Subcutaneous abdominal adipose tissue (tissue), 5 donors: ENCODE data around the gene SEC14L5.
"Not testable (repeated sequence)": the region's sequence is repeated elsewhere in the genome, so short reads cannot be mapped to it uniquely, and the experiment has no call there.

Source experiments
- H3K27ac ChIP-seq: one replicate; pipeline ENCODE4 v1.7.0; 2013; ENCODE audit warnings: low read depth, mild to moderate bottlenecking, inconsistent platforms, low read length, moderate library complexity
- H3K27me3 ChIP-seq, 5 donors: one replicate each; pipeline ENCODE4 v1.7.0; 2013; ENCODE audit warnings: low read length in 5 of 5, inconsistent platforms in 1 of 5; ENCODE audit not compliant: control insufficient read depth in 5 of 5, insufficient read depth in 4 of 5
- H3K36me3 ChIP-seq, 5 donors: one replicate each; pipeline ENCODE4 v1.7.0; 2013; ENCODE audit warnings: low read length in 5 of 5; ENCODE audit not compliant: control insufficient read depth in 5 of 5, insufficient read depth in 5 of 5
- H3K4me1 ChIP-seq, 5 donors: one replicate each; pipeline ENCODE4 v1.7.0; 2013; ENCODE audit warnings: low read length in 5 of 5, mild to moderate bottlenecking in 3 of 5, moderate library complexity in 1 of 5; ENCODE audit not compliant: control insufficient read depth in 5 of 5, insufficient read depth in 5 of 5
- H3K4me3 ChIP-seq, 5 donors: one replicate each; pipeline ENCODE4 v1.7.0; 2013; ENCODE audit warnings: low read length in 5 of 5, low read depth in 1 of 5
- H3K9ac ChIP-seq, 5 donors: one replicate each; pipeline ENCODE4 v1.7.0; 2013; ENCODE audit warnings: low read length in 5 of 5, mild to moderate bottlenecking in 4 of 5, moderate library complexity in 3 of 5
- H3K9me3 ChIP-seq, 5 donors: one replicate each; pipeline ENCODE4 v1.7.0; 2013; ENCODE audit warnings: low read length in 5 of 5; ENCODE audit not compliant: control insufficient read depth in 5 of 5
- donor health status: healthy.
- donor health status: healthy.
- donor health status: healthy.
- donor health status: healthy.
- donor health status: healthy.

The SEC14L5 gene

GRCh38 chr16:4928227-4928626, 29.9 kb upstream of the SEC14L5 start:
- peaks cover 2 to 6% (median 3%) of the 10 kb centered on the region in 5 donors for H3K36me3 ChIP-seq
- H3K4me1 ChIP-seq, result peaks cover 0 to 4% (median 0%) of the 10 kb centered on the region in 5 donors
- no peak overlapping the region for H3K27ac ChIP-seq
- H3K9ac ChIP-seq, result no peak overlapping the region
- H3K4me3 ChIP-seq, result no peak overlapping the region
- H3K27me3 ChIP-seq, result peaks cover 0 to 12% (median under 1%) of the 10 kb centered on the region in 5 donors
- peaks cover 7 to 26% (median 14%) of the 10 kb centered on the region in 5 donors for H3K9me3 ChIP-seq

- H3K4me3 ChIP-seq, H3K27ac ChIP-seq, H3K9ac ChIP-seq, H3K36me3 ChIP-seq: not testable (repeated sequence)
- Histone ChIP-seq H3K4me1 (peaks cover 0 to 14% (median 2%) of the 10 kb centered on the region in 5 donors), H3K27me3 (peaks cover 0 to 18% (median 8%) of the 10 kb centered on the region in 5 donors), H3K9me3 (peaks cover 7 to 26% (median 14%) of the 10 kb centered on the region in 5 donors)
These were observed 28.5 kb upstream of the SEC14L5 start for GRCh38 chr16:4929619-4930018.

- H3K4me1 ChIP-seq, result peaks cover 0 to 29% (median 18%) of the 10 kb centered on the region in 5 donors
- no peak overlapping the region for H3K4me3 ChIP-seq
- H3K27me3 ChIP-seq, result peaks cover 0 to 24% (median 13%) of the 10 kb centered on the region in 5 donors
- H3K27ac ChIP-seq, result no peak overlapping the region
- no peak overlapping the region for H3K9ac ChIP-seq
- peaks cover 7 to 20% (median 11%) of the 10 kb centered on the region in 5 donors for H3K9me3 ChIP-seq
- H3K36me3 ChIP-seq, result peaks cover 0 to 6% (median 3%) of the 10 kb centered on the region in 5 donors
These were observed 26.7 kb upstream of the SEC14L5 start for GRCh38 chr16:4931381-4931780.

- H3K36me3 ChIP-seq, result peaks cover 0 to 3% (median 0%) of the 10 kb centered on the region in 5 donors
- H3K4me3 ChIP-seq, result peak overlapping the region in 1 of 5 donors; percentile 47
- H3K9ac ChIP-seq, result peak overlapping the region in 1 of 5 donors; percentile 3
- H3K9me3 ChIP-seq, result peaks cover 0 to 3% (median 0%) of the 10 kb centered on the region in 5 donors
- no peak overlapping the region for H3K27ac ChIP-seq
- peaks cover 0 to 42% (median 33%) of the 10 kb centered on the region in 5 donors for H3K4me1 ChIP-seq
- peaks cover 0 to 29% (median 15%) of the 10 kb centered on the region in 5 donors for H3K27me3 ChIP-seq
These were observed 24.7 kb upstream of the SEC14L5 start for GRCh38 chr16:4933433-4933832.

- Histone ChIP-seq H3K9ac (peak overlapping the region in 1 of 5 donors; percentile 3), H3K36me3 (peaks cover 0 to 3% (median 0%) of the 10 kb centered on the region in 5 donors), H3K27me3 (peaks cover 0 to 29% (median 15%) of the 10 kb centered on the region in 5 donors), H3K4me1 (peaks cover 0 to 42% (median 33%) of the 10 kb centered on the region in 5 donors), H3K4me3 (peak overlapping the region in 3 of 5 donors; percentile 6 to 67 (median 47)), H3K27ac (no peak overlapping the region), H3K9me3 (peaks cover 0 to 3% (median 0%) of the 10 kb centered on the region in 5 donors)
These were observed 24.2 kb upstream of the SEC14L5 start for GRCh38 chr16:4933871-4934395.

DNA sequence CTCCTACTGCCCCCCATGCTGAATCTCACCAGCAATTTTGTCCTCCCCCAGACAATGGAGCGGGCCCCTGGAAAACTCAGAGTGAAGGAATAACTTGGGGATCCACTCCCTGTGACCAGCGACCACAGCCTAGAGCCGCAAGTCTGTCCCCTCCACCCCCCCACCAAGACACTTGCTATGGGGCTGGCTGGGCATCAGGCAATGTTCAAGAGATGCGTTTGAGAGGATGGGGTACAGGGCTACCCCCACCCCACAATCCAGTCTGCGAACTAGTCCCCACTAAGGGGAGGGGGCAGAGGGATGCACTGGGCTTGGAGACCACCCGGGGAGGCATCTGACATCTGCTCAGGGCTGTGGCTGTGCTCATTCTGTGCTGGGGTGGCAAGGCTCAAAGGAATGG, 23.5 kb upstream of the SEC14L5 start:
- Histone ChIP-seq H3K27me3 (peaks cover 0 to 29% (median 15%) of the 10 kb centered on the region in 5 donors), H3K36me3 (peaks cover 0 to 3% (median 0%) of the 10 kb centered on the region in 5 donors), H3K4me3 (peak overlapping the region in 4 of 5 donors; percentile 45 to 67 (median 64)), H3K27ac (no peak overlapping the region), H3K9ac (no peak overlapping the region), H3K4me1 (peaks cover 0 to 42% (median 33%) of the 10 kb centered on the region in 5 donors), H3K9me3 (peaks cover 0 to 3% (median 0%) of the 10 kb centered on the region in 5 donors)

DNA sequence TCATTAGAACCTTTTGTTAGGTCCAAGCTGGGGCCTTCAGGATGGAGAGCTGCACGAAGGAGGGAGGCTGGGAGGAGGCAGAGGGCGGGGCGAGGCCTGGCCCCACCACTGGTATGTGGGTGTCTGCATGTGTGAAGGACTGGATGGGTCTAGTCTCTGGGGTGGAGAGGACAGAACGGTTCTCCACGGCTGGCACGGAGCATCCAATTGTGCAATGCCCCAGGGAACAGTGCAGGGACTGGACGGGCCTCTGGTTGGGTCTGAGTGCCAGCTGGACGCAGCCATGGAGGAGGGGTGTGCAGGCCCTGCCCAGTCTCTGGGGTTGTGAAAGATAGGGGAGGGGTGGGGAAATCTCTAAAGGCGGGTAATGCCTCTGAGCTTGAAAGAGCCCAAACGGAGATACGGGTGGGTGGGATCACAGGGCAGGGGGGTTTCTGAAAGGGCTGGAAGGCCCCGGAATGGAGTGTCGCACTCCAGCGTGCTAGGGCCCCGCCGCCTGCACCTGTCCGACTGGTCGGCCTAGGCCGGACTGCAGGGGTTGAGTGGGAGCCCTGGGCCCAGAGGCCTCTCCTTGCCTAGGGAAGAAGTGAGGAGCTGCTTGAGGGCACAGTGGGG, 22.8 kb upstream of the SEC14L5 start:
- peaks cover 0 to 29% (median 15%) of the 10 kb centered on the region in 5 donors for H3K27me3 ChIP-seq
- peak overlapping the region; percentile 54 to 67 (median 64) for H3K4me3 ChIP-seq
- no peaks in the 10 kb centered on the region for H3K36me3 ChIP-seq
- H3K27ac ChIP-seq, result peak overlapping the region; percentile 50
- peaks cover 0 to 3% (median 0%) of the 10 kb centered on the region in 5 donors for H3K9me3 ChIP-seq
- H3K9ac ChIP-seq, result peak overlapping the region in 1 of 5 donors; percentile 30
- peaks cover 0 to 42% (median 33%) of the 10 kb centered on the region in 5 donors for H3K4me1 ChIP-seq

DNA sequence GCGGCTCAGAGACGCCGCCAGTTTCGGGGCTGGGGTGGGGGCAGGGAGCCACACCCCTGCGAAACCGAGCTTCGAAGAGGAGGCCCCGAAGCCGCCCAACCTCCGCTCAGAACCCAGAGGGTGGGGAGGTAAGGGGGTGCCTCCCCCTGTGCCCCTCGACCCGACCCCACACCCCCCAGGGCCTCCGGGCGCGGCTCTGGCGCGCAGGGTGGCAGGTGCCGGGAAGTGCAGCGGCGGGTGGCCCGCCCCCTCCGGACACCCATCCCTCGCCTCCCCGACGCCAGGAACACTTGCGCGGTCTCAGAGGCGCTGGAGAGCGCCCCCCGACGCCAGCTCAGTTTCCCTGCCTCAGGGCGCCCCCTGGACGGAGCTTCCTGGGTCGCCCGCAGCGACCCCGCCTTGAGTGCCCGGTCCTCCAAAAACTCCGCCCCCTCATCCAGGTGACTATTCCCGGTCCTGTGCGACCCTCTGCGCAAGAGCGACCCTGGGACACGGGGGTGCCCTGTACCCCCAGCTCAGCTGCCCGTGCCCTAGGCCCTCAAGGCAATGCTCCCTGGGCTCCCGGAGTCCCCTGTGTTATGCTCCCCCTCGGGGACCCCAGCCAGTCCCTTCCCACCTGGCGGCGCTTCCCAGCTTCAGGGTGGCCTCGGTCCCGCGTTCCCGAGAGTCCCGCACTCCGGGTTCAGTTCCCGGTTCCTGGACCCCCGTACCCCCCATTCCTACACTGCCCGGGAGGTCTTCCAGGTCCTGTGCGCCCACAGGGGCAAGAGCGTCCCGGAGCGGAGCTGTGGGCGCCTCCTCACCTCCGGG, 21.7 kb upstream of the SEC14L5 start:
- Histone ChIP-seq H3K4me3 (peak overlapping the region; percentile 54 to 67 (median 64)), H3K36me3 (no peaks in the 10 kb centered on the region), H3K27ac (peak overlapping the region; percentile 50), H3K27me3 (peaks cover 0 to 29% (median 15%) of the 10 kb centered on the region in 5 donors), H3K9me3 (no peaks in the 10 kb centered on the region), H3K4me1 (peaks cover 0 to 42% (median 33%) of the 10 kb centered on the region in 5 donors), H3K9ac (peak overlapping the region in 2 of 5 donors; percentile 20 to 41)

DNA sequence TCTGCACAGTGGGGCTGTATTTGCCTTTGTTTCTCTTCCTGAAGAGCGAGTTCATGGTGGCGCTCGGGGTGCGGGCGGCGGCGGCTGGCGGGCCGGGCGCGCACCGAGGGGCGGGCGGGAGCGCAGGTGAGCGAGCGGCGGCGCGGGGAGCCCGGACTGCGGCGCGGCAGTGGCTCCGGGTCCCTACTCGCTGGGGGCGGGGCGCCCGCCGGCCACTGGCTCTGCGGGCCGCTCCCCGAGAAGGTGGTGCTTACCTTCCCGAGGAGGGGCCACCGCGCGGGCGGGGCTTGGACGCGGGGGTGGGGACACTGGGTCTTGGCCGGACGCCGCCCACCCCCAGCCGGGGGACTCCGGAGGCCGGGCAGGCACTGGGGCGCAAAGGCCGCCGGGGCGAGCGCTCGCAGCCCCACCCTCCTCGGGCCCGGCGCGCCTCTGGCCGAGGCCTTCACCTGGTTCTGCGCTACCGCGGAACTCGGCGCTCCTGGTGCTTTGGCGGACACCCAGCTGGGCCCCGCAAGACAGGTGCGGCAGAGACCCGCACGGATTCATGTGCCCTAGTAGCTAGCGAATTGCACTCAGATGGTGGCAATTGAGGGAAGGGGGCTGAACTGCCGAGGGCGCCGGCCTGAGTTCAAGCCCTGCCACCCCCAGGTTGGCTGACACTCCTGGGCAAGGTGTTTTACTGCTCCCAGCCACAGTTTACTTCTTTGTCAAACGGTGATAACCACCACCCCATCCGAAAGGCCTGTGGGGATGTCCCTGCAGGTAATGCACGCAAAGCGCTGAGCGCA, 20.9 kb upstream of the SEC14L5 start, which contains the start of gene PPL:
TSS of gene PPL (minus strand) at position 158 of the 791 bp plus-strand sequence. CDS start at position 55, 103 bp downstream.
- Histone ChIP-seq H3K27me3 (peaks cover 0 to 29% (median 15%) of the 10 kb centered on the region in 5 donors), H3K36me3 (no peaks in the 10 kb centered on the region), H3K4me1 (peaks cover 0 to 42% (median 34%) of the 10 kb centered on the region in 5 donors), H3K27ac (peak within 1 kb of the TSS; percentile 50), H3K9me3 (no peaks in the 10 kb centered on the region), H3K9ac (peak within 1 kb of the TSS in 2 of 5 donors; percentile 20 to 41), H3K4me3 (peak within 1 kb of the TSS; percentile 55 to 67 (median 64))
